A549 treated with CORT108297 at 1 μM for 4 hours (cell line): ENCODE data around the gene RAPGEF5. TPM values are rescaled to one million over a fixed set of nuclear protein-coding genes. Genes with fewer than 3 reads are reported as not detected.

Source experiments
- total RNA-seq: library from RNA; stranded (reverse); fragments of 200-300 nt; extraction: Qiagen RNA extraction; gene quantifications from 5 replicates; pipeline ENCODE4 v1.2.3, GENCODE V29; 2022

Gene RAPGEF5, protein sequence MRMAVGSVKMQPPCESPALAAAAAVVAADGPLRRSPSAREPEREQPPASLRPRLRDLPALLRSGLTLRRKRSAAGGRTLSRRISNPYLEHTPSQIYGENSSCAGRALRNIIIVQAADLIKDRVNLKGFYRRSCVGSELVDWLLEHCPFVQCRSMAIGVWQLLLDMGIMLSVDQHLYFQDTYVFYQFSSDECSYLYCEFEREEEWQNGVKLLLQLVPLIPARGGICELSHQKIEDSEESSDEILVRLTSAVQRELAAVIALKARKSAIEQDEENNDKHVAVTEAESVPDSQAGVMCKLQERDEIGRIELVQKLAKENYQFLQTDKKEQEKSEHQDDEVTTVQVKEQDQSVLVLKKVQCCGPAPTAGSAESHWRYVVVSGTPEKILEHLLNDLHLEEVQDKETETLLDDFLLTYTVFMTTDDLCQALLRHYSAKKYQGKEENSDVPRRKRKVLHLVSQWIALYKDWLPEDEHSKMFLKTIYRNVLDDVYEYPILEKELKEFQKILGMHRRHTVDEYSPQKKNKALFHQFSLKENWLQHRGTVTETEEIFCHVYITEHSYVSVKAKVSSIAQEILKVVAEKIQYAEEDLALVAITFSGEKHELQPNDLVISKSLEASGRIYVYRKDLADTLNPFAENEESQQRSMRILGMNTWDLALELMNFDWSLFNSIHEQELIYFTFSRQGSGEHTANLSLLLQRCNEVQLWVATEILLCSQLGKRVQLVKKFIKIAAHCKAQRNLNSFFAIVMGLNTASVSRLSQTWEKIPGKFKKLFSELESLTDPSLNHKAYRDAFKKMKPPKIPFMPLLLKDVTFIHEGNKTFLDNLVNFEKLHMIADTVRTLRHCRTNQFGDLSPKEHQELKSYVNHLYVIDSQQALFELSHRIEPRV
- 0.03 to 0.12 TPM (median 0.07 TPM) in 5 replicates for total RNA-seq

DNA sequence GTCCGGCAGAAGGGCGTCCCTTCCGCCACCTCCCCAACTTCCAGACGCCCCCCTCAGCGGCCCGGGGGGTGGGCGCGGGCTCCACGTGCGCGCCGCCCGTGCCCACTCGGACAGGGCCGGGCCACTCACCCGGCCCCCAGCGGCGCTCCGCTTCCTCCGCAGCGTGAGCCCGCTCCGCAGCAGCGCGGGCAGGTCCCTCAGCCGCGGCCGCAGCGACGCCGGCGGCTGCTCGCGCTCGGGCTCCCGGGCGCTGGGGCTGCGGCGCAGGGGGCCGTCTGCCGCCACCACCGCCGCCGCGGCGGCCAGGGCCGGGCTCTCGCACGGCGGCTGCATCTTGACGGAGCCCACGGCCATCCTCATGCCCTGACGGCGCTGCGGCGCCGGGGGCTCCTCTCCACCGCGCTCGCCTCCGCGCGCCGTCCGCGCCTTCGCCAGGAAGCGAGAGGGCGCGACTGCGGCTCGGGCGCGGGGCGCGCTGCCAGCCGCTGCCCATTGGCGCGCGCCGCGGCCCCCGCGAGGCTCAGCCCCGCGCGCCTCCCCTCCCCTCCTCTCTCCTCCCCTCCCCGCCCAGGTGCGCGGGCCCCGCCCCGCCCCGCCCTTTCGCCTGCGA, at the start of gene RAPGEF5:
TSS of gene RAPGEF5 (minus strand) at position 454 of the 610 bp plus-strand sequence. CDS start at position 360, 94 bp downstream.

Other genes starting within 250 kb of the RAPGEF5 start
- 0.08 to 0.20 TPM (median 0.13 TPM) in 5 replicates for gene STEAP1B, start 143.0 kb upstream of the RAPGEF5 start, total RNA-seq